ENCODE measurements around the gene KLHL41. TPM values are rescaled to one million over a fixed set of nuclear protein-coding genes. Genes with fewer than 3 reads are reported as not detected.
A peak's percentile ranks its signal among the peaks of the same experiment; 100 is the strongest.
"Not testable (repeated sequence)": the region's sequence is repeated elsewhere in the genome, so short reads cannot be mapped to it uniquely, and the experiment has no call there.

Gene KLHL41
- total RNA-seq, 2 donors from 2014 or later = not detected

DNA sequence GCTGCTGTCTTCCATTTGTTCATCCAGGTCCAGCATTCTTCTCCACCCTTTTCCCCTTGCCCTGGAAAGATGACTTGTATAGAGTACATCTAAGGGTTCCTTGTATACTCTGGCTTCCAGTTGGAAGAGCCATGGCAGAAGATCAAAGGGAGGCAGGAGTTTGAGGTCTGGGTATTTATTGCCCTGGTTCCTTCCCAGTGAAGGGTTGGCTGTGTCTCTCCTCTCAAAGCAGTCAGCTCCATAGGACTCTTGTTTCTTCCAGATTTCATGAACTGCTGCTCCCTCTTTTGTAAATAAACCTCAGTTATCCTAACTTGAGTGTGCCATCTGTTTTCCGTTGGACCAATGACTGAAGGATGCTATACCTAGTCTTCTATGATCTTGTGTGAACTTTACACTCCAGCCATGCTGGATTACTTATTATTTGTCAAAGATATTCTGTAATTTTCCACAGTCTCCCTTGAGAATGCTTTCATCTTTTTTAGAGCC is 23.8 kb upstream of the KLHL41 start:
- Mint-ChIP-seq H3K9me3 (no peaks in the 10 kb centered on the region), H3K36me3 (no peaks in the 10 kb centered on the region), H3K27ac (no peak overlapping the region), H3K4me1 (ENCODE audit: low read depth in 2 of 2) (no peaks in the 10 kb centered on the region), H3K4me3 (no peak overlapping the region), H3K27me3 (no peaks in the 10 kb centered on the region)
- DNase-seq (ENCODE audit: low spot score) (no peak), ATAC-seq (no peak)

DNA sequence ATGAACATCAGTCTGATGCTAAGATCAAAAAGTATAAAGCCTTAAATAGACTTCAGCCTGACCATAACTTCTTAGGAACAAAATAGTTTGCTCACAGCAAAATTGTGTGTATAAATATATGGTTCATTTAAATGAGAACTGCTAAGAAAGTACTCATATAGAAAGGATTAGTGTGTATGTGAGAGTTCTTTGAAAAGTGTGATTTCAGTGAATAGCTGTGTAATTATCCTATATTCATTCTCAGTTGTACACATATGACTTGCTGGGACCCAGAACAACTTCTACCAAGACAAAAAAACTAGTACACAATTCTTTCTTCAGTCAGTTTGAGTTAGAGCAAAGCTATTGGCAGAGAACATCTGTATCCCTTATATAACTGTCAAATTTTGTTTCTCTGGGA is 23.0 kb upstream of the KLHL41 start:
- peak in 1 of 2 donors; percentile 57 for ATAC-seq
- no peak for DNase-seq (ENCODE audit: low spot score)
- Mint-ChIP-seq H3K27me3 (no peaks in the 10 kb centered on the region), H3K27ac (no peak overlapping the region), H3K4me1 (ENCODE audit: low read depth in 2 of 2) (no peaks in the 10 kb centered on the region), H3K9me3 (no peaks in the 10 kb centered on the region), H3K4me3 (no peak overlapping the region), H3K36me3 (no peaks in the 10 kb centered on the region)

DNA sequence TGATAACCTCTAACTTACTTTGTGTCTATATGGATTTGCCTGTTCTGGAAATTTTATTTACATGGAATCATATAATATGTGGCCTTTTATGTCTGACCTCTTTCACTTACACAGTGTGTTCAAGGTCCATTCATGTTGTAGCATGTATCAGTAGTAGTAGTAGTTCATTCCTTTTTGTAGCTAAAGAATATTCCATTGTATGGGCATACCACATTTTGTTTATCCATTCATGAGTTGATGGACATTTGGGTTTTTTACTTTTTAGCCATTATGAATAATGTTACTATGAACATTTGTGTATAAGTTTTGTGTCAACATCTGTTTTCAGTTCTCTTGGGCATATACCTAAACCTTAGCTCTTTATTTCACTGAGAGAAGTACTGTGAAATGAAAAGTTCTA is 18.7 kb upstream of the KLHL41 start:
- no peak for ATAC-seq
- no peak overlapping the region for H3K4me3 Mint-ChIP-seq
- no peaks in the 10 kb centered on the region for H3K9me3 Mint-ChIP-seq
- no peaks in the 10 kb centered on the region for H3K4me1 Mint-ChIP-seq (ENCODE audit: low read depth in 2 of 2)
- no peaks in the 10 kb centered on the region for H3K36me3 Mint-ChIP-seq
- no peaks in the 10 kb centered on the region for H3K27me3 Mint-ChIP-seq
- H3K27ac Mint-ChIP-seq = no peak overlapping the region
- DNase-seq (ENCODE audit: low spot score) = no peak

DNA sequence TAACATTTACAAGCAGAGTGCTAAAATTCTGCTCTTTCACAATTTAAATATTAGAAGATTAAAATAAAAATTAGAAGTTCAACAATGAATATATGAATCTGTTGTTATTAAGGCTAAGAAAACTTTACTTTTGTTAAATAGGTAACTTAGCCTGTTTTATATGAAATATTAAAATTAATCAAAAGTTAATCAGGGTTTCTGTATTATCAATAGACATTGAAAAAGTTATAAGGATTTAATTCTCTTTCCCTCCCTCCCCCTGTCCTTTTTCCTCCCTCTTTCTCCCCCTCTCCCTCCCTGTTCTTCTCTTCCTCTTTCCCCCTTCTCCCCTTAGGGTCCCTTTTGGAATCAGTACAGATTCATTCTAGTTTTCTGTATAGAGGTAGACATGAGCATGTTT is 18.1 kb upstream of the KLHL41 start:
- H3K4me3 Mint-ChIP-seq = no peak overlapping the region
- ATAC-seq (no peak), DNase-seq (ENCODE audit: low spot score) (no peak)
- no peaks in the 10 kb centered on the region for H3K9me3 Mint-ChIP-seq
- H3K27ac Mint-ChIP-seq = no peak overlapping the region
- no peaks in the 10 kb centered on the region for H3K27me3 Mint-ChIP-seq
- no peaks in the 10 kb centered on the region for H3K36me3 Mint-ChIP-seq
- H3K4me1 Mint-ChIP-seq (ENCODE audit: low read depth in 2 of 2) = no peaks in the 10 kb centered on the region

DNA sequence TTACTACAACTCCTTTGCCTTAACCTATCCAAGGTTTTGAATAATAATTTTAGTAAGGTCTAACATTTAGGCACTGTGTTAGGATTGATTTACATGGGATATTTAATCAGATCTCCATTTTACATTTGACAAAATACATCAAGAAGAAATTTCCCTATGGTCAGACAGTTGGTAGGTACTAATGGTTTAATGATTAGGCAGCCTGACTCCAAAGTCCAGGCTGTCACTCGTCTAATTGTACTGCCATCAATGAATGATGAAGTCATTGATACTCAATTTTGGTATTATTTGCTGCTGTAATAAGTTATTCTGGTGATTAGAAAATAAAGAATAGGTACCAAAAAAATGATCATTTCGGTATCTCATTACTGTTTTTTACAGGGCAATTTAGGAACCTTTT is 16.1 kb upstream of the KLHL41 start:
- Mint-ChIP-seq H3K9me3 (no peaks in the 10 kb centered on the region), H3K27me3 (no peaks in the 10 kb centered on the region), H3K36me3 (no peaks in the 10 kb centered on the region), H3K4me1 (ENCODE audit: low read depth in 2 of 2) (no peaks in the 10 kb centered on the region), H3K27ac (no peak overlapping the region), H3K4me3 (no peak overlapping the region)
- no peak for DNase-seq (ENCODE audit: low spot score)
- ATAC-seq = no peak

DNA sequence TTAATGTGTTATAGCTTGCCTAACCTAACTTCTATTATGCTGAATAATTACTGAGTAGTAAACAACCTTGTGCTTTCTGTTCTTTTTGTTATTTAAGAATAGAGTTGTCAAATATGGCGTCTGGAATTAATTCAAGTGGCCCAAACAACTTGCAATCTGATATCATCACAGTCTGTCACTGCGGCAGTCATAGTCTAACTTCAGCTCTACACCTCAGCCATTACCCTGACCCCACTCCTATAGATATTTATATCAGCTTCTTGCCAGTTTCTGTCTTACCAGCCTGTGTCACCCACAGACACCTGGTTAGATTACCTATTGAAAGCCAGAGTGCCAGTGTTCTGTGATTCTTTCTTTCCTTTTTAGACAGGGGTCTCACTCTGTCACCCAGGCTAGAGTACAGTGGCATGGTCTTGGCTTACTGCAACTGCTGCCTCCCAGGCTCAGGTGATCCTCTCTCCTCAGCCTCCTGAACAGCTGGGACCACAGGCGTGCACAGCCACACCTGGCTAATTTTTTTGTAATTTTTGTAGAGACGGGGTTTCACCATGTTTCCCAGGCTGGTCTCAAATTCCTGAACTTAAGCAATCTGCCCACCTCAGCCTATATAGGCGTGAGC is 14.1 kb upstream of the KLHL41 start:
- Mint-ChIP-seq H3K27ac (no peak overlapping the region), H3K4me1 (ENCODE audit: low read depth in 2 of 2) (no peaks in the 10 kb centered on the region), H3K27me3 (no peaks in the 10 kb centered on the region), H3K36me3 (no peaks in the 10 kb centered on the region), H3K9me3 (no peaks in the 10 kb centered on the region), H3K4me3 (no peak overlapping the region)
- ATAC-seq (no peak), DNase-seq (ENCODE audit: low spot score) (no peak)

DNA sequence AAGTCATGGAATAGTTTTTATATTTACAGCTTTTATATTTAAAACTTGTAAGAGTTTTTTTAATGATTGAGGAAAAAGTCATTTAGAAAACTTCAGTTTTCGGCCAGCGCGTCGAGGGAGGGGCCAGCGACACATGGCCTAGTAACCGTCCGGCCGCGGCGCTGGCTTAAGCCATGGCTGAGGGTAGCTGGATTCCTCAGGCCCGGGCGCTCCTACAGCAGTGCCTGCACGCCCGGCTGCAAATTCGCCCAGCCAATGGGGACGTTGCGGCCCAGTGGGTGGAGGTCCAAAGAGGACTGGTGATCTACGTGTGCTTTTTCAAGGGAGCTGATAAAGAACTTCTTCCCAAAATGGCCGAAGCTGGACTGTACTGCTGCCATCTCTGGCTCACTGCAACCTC is 4.9 kb upstream of the KLHL41 start:
- DNase-seq (ENCODE audit: low spot score) (no peak), ATAC-seq (no peak)
- Mint-ChIP-seq H3K4me3 (no peak overlapping the region), H3K36me3 (no peaks in the 10 kb centered on the region), H3K27ac (no peak overlapping the region), H3K4me1 (ENCODE audit: low read depth in 2 of 2) (no peaks in the 10 kb centered on the region), H3K9me3 (no peaks in the 10 kb centered on the region), H3K27me3 (no peaks in the 10 kb centered on the region)

DNA sequence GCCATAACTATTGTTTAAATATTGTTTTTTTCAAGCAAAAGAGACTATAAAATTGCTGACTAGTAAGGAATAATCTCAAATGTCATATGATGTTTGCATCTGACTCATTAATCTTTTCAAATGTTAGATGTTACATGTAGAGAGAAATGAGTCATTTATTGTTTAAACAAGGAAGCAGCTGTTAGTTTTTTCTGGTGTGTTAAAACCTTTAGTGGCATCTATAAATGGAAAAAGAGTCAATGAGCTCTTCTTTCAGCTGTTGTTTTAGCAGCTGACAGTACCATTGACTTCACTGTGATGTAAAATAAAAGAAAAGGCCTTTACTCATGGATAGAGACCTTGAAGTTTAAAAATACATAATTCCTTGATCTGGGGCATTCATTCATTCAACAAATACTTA is 1.8 kb upstream of the KLHL41 start:
- no peaks in the 10 kb centered on the region for H3K36me3 Mint-ChIP-seq
- no peaks in the 10 kb centered on the region for H3K4me1 Mint-ChIP-seq (ENCODE audit: low read depth in 2 of 2)
- ATAC-seq (no peak), DNase-seq (ENCODE audit: low spot score) (no peak)
- no peaks in the 10 kb centered on the region for H3K27me3 Mint-ChIP-seq
- no peak overlapping the region for H3K4me3 Mint-ChIP-seq
- H3K27ac Mint-ChIP-seq = no peak overlapping the region
- H3K9me3 Mint-ChIP-seq = no peaks in the 10 kb centered on the region

DNA sequence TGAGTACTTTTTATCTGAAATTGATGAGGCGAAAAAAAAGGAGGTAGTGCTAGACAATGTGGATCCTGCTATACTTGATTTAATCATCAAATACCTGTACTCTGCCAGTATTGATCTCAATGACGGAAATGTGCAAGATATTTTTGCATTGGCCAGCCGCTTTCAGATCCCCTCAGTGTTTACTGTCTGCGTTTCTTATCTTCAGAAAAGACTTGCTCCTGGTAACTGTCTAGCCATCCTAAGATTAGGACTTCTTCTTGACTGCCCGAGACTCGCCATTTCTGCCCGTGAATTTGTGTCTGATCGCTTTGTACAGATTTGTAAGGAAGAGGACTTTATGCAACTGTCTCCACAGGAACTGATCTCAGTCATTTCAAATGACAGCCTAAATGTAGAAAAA is 453 bp downstream of the KLHL41 start:
- H3K36me3 Mint-ChIP-seq = no peaks in the 10 kb centered on the region
- no peak for DNase-seq (ENCODE audit: low spot score)
- H3K27me3 Mint-ChIP-seq = peaks cover 0 to 3% of the 10 kb centered on the region in 2 donors
- H3K4me1 Mint-ChIP-seq (ENCODE audit: low read depth in 2 of 2) = no peaks in the 10 kb centered on the region
- H3K4me3 Mint-ChIP-seq = no peak overlapping the region
- no peak for ATAC-seq
- no peak overlapping the region for H3K27ac Mint-ChIP-seq
- no peaks in the 10 kb centered on the region for H3K9me3 Mint-ChIP-seq

DNA sequence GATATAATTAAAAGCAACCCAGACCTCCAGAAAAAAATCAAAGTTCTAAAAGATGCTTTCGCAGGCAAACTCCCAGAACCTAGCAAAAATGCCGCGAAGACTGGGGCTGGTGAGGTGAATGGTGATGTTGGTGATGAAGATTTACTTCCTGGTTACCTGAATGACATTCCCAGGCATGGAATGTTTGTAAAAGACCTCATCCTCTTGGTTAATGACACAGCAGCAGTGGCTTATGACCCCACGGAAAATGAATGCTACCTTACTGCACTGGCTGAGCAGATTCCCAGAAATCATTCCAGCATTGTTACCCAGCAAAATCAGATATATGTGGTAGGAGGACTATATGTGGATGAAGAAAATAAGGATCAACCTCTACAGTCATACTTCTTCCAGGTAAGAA is 994 bp downstream of the KLHL41 start:
- ATAC-seq = no peak
- no peak overlapping the region for H3K4me3 Mint-ChIP-seq
- H3K27me3 Mint-ChIP-seq = peaks cover 0 to 3% of the 10 kb centered on the region in 2 donors
- no peaks in the 10 kb centered on the region for H3K4me1 Mint-ChIP-seq (ENCODE audit: low read depth in 2 of 2)
- H3K27ac Mint-ChIP-seq = no peak overlapping the region
- DNase-seq (ENCODE audit: low spot score) = no peak
- H3K9me3 Mint-ChIP-seq = no peaks in the 10 kb centered on the region
- H3K36me3 Mint-ChIP-seq = no peaks in the 10 kb centered on the region

DNA sequence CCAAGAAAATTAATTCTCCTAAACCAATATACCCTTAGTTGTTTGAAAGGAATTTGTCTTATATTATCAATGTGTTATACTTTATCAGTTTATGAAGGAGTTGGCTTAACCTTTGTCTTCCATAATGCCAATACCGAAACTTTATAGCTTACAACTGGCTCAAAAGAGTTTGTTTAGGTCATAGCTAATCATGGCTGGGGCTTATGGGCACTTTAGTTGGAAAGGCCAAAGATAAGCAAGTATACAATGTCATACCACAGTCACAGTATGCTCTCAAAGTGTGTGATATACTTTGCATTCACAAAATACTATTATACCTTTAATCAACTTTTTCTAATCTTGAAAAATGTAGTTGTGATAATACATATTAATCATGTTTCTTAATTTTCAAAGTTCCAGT is 2.3 kb downstream of the KLHL41 start:
- no peaks in the 10 kb centered on the region for H3K4me1 Mint-ChIP-seq (ENCODE audit: low read depth in 2 of 2)
- ATAC-seq (no peak), DNase-seq (ENCODE audit: low spot score) (no peak)
- no peaks in the 10 kb centered on the region for H3K36me3 Mint-ChIP-seq
- no peaks in the 10 kb centered on the region for H3K9me3 Mint-ChIP-seq
- no peak overlapping the region for H3K27ac Mint-ChIP-seq
- no peak overlapping the region for H3K4me3 Mint-ChIP-seq
- H3K27me3 Mint-ChIP-seq = peaks cover 0 to 3% of the 10 kb centered on the region in 2 donors

DNA sequence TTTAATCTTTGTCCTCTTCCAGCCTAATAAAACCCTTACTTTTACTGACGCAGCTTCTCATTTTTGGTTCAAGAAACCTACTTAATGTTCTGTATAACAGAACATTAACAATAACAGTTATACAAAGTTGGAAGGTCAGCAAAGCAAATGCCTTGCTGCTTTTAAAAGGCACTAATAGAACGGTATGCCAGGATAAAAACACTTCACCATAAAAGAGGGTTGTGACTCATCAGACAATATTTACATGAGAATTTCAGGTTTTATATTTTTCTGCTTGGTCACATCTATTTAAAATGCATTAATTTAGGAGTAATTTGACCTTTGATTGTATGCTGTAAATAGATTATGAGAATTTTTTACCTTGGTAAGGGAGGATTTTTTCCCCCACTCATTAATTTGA is 3.0 kb downstream of the KLHL41 start:
- Mint-ChIP-seq H3K27me3 (peaks cover 0 to 3% of the 10 kb centered on the region in 2 donors), H3K9me3 (no peaks in the 10 kb centered on the region), H3K4me1 (ENCODE audit: low read depth in 2 of 2) (no peaks in the 10 kb centered on the region), H3K4me3 (no peak overlapping the region), H3K36me3 (no peaks in the 10 kb centered on the region), H3K27ac (no peak overlapping the region)
- DNase-seq (ENCODE audit: low spot score) (no peak), ATAC-seq (no peak)

DNA sequence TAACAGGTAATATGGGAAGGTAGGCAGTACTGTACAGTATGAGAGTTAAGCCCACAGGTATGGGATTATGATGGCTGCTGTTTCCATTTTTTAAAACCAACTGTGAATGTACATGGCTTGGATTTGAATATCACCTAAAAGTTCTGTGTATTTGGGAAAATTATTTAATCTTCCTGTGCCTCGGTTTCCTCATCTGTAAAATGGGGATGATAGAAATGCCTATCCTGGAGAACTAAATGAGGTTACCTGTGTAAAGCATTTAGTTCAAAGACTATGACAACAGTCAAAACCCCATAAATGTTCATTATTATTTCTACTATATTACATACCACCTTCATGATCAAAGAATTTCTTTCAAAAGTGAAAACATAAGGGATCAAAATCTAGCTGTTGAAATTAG is 3.6 kb downstream of the KLHL41 start:
- H3K9me3 Mint-ChIP-seq = no peaks in the 10 kb centered on the region
- no peak overlapping the region for H3K27ac Mint-ChIP-seq
- H3K27me3 Mint-ChIP-seq = peaks cover 0 to 3% of the 10 kb centered on the region in 2 donors
- ATAC-seq (no peak), DNase-seq (ENCODE audit: low spot score) (no peak)
- H3K4me1 Mint-ChIP-seq (ENCODE audit: low read depth in 2 of 2) = no peaks in the 10 kb centered on the region
- no peaks in the 10 kb centered on the region for H3K36me3 Mint-ChIP-seq
- H3K4me3 Mint-ChIP-seq = no peak overlapping the region

DNA sequence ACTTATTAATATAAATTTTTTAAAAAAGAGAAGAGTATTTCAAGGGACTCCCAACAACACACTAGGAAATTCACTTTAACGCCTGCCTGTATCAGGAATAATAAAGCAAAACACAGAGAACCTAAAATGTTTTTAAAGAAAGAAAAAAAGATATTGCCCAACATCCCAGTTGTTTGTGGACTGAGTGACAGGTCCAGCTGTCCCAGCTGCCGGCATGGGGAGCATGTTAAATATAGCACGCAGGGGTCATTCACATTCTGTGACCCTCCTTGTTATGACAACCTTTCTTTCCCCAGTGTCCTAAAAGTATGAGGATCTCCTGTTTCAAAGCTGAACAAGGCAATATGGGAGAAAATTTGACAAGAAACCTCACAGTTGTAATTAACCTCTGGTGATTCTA is 4.4 kb downstream of the KLHL41 start:
- H3K27ac Mint-ChIP-seq = no peak overlapping the region
- peaks cover 0 to 3% of the 10 kb centered on the region in 2 donors for H3K27me3 Mint-ChIP-seq
- DNase-seq (ENCODE audit: low spot score) (no peak), ATAC-seq (no peak)
- H3K4me3 Mint-ChIP-seq = no peak overlapping the region
- no peaks in the 10 kb centered on the region for H3K36me3 Mint-ChIP-seq
- no peaks in the 10 kb centered on the region for H3K9me3 Mint-ChIP-seq
- no peaks in the 10 kb centered on the region for H3K4me1 Mint-ChIP-seq (ENCODE audit: low read depth in 2 of 2)

DNA sequence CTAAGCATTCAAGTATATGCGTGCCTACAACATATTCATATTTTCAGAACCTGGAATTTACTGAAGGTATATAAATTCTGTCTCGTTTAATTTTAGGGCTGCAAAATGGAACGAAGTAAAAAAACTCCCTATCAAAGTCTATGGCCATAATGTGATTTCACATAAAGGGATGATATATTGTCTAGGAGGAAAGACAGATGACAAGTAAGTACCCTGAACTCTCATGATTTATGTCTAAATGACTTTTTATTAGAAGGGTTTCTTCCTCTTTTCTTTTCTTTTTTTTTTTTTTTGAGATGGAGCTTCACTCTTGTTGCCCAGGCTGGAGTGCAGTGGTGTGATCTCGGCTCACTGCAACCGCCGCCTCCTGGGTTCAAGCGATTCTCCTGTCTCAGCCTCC is 5.3 kb downstream of the KLHL41 start:
- not testable (repeated sequence) for H3K9me3 Mint-ChIP-seq; H3K27me3 Mint-ChIP-seq; H3K4me1 Mint-ChIP-seq (ENCODE audit: low read depth in 2 of 2); DNase-seq (ENCODE audit: low spot score); ATAC-seq; H3K4me3 Mint-ChIP-seq; H3K27ac Mint-ChIP-seq; H3K36me3 Mint-ChIP-seq
